ENCODE measurements around the gene IFNL4.
"Not testable (repeated sequence)": the region's sequence is repeated elsewhere in the genome, so short reads cannot be mapped to it uniquely, and the experiment has no call there.

Gene IFNL4

GRCh38 chr19:39248806-39249205 is at the start of gene IFNL4:
Gene IFNL4, minus strand, starts transcription at chr19:39248856.
- DNase-seq: no peak

- DNase-seq: peak; percentile 54
Measured at GRCh38 chr19:39297931-39298634, 49.4 kb upstream of the IFNL4 start.

GRCh38 chr19:39296906-39297305 is 48.2 kb upstream of the IFNL4 start:
- DNase-seq: no peak

- no peak for DNase-seq
Measured at GRCh38 chr19:39296055-39296645, 47.5 kb upstream of the IFNL4 start, which contains the start of gene IFNL1. Gene IFNL1, plus strand, starts transcription at chr19:39296407. Its CDS starts 15 bp downstream, at chr19:39296422.

- no peak for DNase-seq
Measured at GRCh38 chr19:39293394-39293793, 44.7 kb upstream of the IFNL4 start.

GRCh38 chr19:39284032-39284431 is 35.4 kb upstream of the IFNL4 start:
- no peak for DNase-seq

GRCh38 chr19:39282021-39282420 is 33.4 kb upstream of the IFNL4 start:
- no peak for DNase-seq

- no peak for DNase-seq
Measured at GRCh38 chr19:39277598-39277997, 28.9 kb upstream of the IFNL4 start.

- no peak for DNase-seq
Measured at GRCh38 chr19:39276740-39277139, 28.1 kb upstream of the IFNL4 start.

GRCh38 chr19:39275578-39275977 is 26.9 kb upstream of the IFNL4 start:
- no peak for DNase-seq

- DNase-seq: not testable (repeated sequence)
Measured at GRCh38 chr19:39273859-39274258, 25.2 kb upstream of the IFNL4 start.

GRCh38 chr19:39270036-39270871 is 21.6 kb upstream of the IFNL4 start:
- DNase-seq: no peak

GRCh38 chr19:39269369-39269768 is 20.7 kb upstream of the IFNL4 start:
- not testable (repeated sequence) for DNase-seq

- not testable (repeated sequence) for DNase-seq
Measured at GRCh38 chr19:39268531-39269223, 20.0 kb upstream of the IFNL4 start.

GRCh38 chr19:39268085-39268484 is 19.4 kb upstream of the IFNL4 start, which contains the start of gene IFNL2:
Gene IFNL2, plus strand, starts transcription at chr19:39268396. Its CDS starts 173 bp downstream, at chr19:39268569.
- DNase-seq: not testable (repeated sequence)

GRCh38 chr19:39265321-39265916 is 16.8 kb upstream of the IFNL4 start:
- no peak for DNase-seq

GRCh38 chr19:39264306-39265290 is 15.9 kb upstream of the IFNL4 start:
- DNase-seq: no peak

- DNase-seq: no peak
Measured at GRCh38 chr19:39263912-39264305, 15.3 kb upstream of the IFNL4 start.

GRCh38 chr19:39262496-39262895 is 13.8 kb upstream of the IFNL4 start:
- no peak for DNase-seq

- DNase-seq: no peak
Measured at GRCh38 chr19:39261704-39262103, 13.0 kb upstream of the IFNL4 start.

- DNase-seq: no peak
Measured at GRCh38 chr19:39257227-39257626, 8.6 kb upstream of the IFNL4 start.
